H1 (cell line): ENCODE measurements around the gene KBTBD13.

ENCODE experiments used
- BACH1 ChIP-seq: IDR thresholded peaks from 2 replicates; pipeline ENCODE4 v1.6.1; 2012; ENCODE audit warnings: low read length, improper control_type of control experiment
- BRCA1 ChIP-seq: IDR thresholded peaks from 2 replicates; pipeline ENCODE4 v1.6.1; 2012; ENCODE audit warnings: low read depth, low read length, improper control_type of control experiment
- CBX5 ChIP-seq: fragments of 300-800, 300-1000 bp; sonication (generic); IDR thresholded peaks from 2 replicates; pipeline ENCODE4 v1.7.1; 2016; ENCODE audit warnings: antibody characterized with exemption, low read length, low read depth
- KDM5A ChIP-seq: fragments of 200-600 bp; IDR thresholded peaks from 2 replicates; pipeline ENCODE4 v1.7.1; 2012; ENCODE audit warnings: mild to moderate bottlenecking, low read length, inconsistent platforms, mixed read lengths
- POLR2AphosphoS5 ChIP-seq: IDR thresholded peaks from 2 replicates; pipeline ENCODE4 v1.6.1; 2011; ENCODE audit warnings: low read depth, low read length
- RAD21 ChIP-seq, 2 experiments: IDR thresholded peaks in 1 of 2; conservative IDR thresholded peaks in 1 of 2; 2 replicates each; pipeline ENCODE4 v1.6.1; 2011; ENCODE audit warnings: low read depth in 2 of 2, low read length in 2 of 2, improper control_type of control experiment in 1 of 2, inconsistent platforms in 1 of 2, mild to moderate bottlenecking in 1 of 2, moderate library complexity in 1 of 2

- TF ChIP-seq KDM5A (no peak), RAD21 (IDR thresholded peaks at IDR 0.05 in 1 of 2, conservative IDR thresholded peaks at IDR 0.05 in 1 of 2; ENCODE audit: low read depth in 2 of 2, low read length in 2 of 2) (no peak), BACH1 (no peak), CBX5 (no peak), BRCA1 (no peak), POLR2AphosphoS5 (no peak)
Observed at GRCh38 chr15:65067645-65068402, 8.7 kb upstream of the KBTBD13 start, which contains the start of gene RASL12.
